Uterus (tissue), 4 donors: ENCODE data around the gene ANKRD34B. TPM values are rescaled to one million over a fixed set of nuclear protein-coding genes. Genes with fewer than 3 reads are reported as not detected.

ENCODE experiments used
- DNase-seq, 2 donors: peaks; one replicate each; pipeline ENCODE4 v3.0.0-alpha.2; 2019 to 2020
- H3K27ac ChIP-seq, 2 donors: fragments of 200-600 bp; sonication (generic); 1 replicate in 1 of 2; 2 replicates in 1 of 2; pipeline ENCODE4 v1.5.1; 2016 to 2018
- H3K27me3 ChIP-seq, 2 donors: fragments of 200-600 bp; sonication (generic); one replicate each; pipeline ENCODE4 v1.5.1; 2018 to 2019; ENCODE audit warnings: control low read depth in 1 of 2
- H3K36me3 ChIP-seq, 2 donors: fragments of 200-600 bp; sonication (generic); one replicate each; pipeline ENCODE4 v1.5.1; 2019; ENCODE audit warnings: control low read depth in 1 of 2
- H3K4me1 ChIP-seq, 2 donors: fragments of 200-600 bp; sonication (generic); one replicate each; pipeline ENCODE4 v1.5.1; 2018 to 2019; ENCODE audit warnings: control low read depth in 1 of 2
- H3K4me3 ChIP-seq, 2 donors: fragments of 200-600 bp; sonication (generic); 1 replicate in 1 of 2; 2 replicates in 1 of 2; pipeline ENCODE4 v1.5.1; 2018 to 2019; ENCODE audit warnings: mild to moderate bottlenecking in 1 of 2
- H3K9me3 ChIP-seq, 2 donors: fragments of 200-600 bp; sonication (generic); one replicate each; pipeline ENCODE4 v1.5.1; 2019; ENCODE audit warnings: control low read depth in 1 of 2
- POLR2A ChIP-seq, 2 donors: fragments of 450-650 bp; IDR thresholded peaks; one replicate each; pipeline ENCODE4 v1.6.1; 2016; ENCODE audit warnings: antibody characterized with exemption in 2 of 2, mild to moderate bottlenecking in 1 of 2, moderate library complexity in 1 of 2
- intact Hi-C: fragments of 100-400 bp; cut with DNase I; formaldehyde crosslinking; loops from one replicate; pipeline ENCODE4 v1.15.1; 2023; ENCODE audit warnings: low total_unique reads
- total RNA-seq, 4 donors: library from RNA; depleted of rRNA in 3 of 4; stranded (reverse); fragments of >200 nt in 3 of 4; gene quantifications; one replicate each; pipeline versions ENCODE4 v1.1.0 to v1.2.4, GENCODE V29; 2014 to 2023
- TF ChIP-seq, protein P1 (sequence below), 4 experiments: fragments of 200-600 bp in 2 of 4; fragments of 450-650 bp in 2 of 4; sonication (generic) in 2 of 4; IDR thresholded peaks; one replicate each; pipeline ENCODE4 v1.5.1; 2016 to 2019; ENCODE audit warnings: antibody characterized with exemption in 4 of 4, mild to moderate bottlenecking in 2 of 4, moderate library complexity in 1 of 4
- donor health status: DM: yes; HTN: yes; CAD: no.

The ANKRD34B gene
- total RNA-seq, 4 donors from 2014 or later = not detected

DNA sequence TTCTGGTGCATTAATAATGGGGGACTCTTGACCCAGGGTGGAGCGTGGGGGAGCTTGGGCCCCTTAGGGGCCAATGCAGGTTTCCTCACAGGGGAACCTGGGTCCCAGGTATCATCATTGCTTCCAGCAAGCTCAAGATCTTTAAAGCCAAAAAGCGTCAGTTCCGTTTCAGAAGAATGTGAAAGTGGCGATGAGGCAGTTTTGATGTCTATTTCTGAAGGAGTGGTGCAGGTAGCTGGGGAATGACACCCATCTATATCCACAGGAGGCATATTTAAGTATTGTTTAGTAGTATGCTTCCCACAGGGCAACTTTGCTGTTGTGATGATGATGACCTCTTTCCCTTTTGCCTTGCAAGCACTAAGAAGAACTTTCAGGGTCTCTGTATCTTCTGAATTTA, 10.8 kb downstream of the ANKRD34B start:
- no peaks in the 10 kb centered on the region for H3K36me3 ChIP-seq
- intact Hi-C loops = no loop called here
- no peaks in the 10 kb centered on the region for H3K4me1 ChIP-seq
- H3K27me3 ChIP-seq = peaks cover 0 to 5% of the 10 kb centered on the region in 2 donors
- no peak for TF ChIP-seq POLR2A (IDR thresholded peaks at IDR 0.05)
- TF ChIP-seq, protein P1, sequence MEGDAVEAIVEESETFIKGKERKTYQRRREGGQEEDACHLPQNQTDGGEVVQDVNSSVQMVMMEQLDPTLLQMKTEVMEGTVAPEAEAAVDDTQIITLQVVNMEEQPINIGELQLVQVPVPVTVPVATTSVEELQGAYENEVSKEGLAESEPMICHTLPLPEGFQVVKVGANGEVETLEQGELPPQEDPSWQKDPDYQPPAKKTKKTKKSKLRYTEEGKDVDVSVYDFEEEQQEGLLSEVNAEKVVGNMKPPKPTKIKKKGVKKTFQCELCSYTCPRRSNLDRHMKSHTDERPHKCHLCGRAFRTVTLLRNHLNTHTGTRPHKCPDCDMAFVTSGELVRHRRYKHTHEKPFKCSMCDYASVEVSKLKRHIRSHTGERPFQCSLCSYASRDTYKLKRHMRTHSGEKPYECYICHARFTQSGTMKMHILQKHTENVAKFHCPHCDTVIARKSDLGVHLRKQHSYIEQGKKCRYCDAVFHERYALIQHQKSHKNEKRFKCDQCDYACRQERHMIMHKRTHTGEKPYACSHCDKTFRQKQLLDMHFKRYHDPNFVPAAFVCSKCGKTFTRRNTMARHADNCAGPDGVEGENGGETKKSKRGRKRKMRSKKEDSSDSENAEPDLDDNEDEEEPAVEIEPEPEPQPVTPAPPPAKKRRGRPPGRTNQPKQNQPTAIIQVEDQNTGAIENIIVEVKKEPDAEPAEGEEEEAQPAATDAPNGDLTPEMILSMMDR (IDR thresholded peaks at IDR 0.05) = no peak
- H3K27ac ChIP-seq = no peak overlapping the region
- no peak for DNase-seq
- H3K9me3 ChIP-seq = no peaks in the 10 kb centered on the region
- no peak overlapping the region for H3K4me3 ChIP-seq

DNA sequence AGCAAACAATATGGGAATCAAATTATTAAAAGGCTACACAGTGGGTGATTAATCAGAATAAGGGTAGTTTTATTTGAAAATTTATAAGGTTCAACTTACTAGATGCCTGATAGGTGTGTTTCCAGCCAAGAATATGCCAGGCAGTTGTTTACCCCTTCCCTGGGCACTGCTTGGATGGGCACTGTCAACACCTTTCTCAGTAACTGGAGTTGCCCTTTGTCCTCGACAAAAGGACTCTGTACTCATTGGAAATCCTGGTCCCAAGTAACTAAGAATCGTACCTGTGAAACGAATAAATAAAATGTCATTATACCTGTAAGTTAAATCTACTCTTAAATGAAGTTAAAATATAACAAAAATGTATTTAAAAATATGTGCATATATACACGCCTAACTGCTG, 15.0 kb downstream of the ANKRD34B start:
- H3K4me1 ChIP-seq = no peaks in the 10 kb centered on the region
- no peak for TF ChIP-seq POLR2A (IDR thresholded peaks at IDR 0.05)
- TF ChIP-seq, protein P1 (IDR thresholded peaks at IDR 0.05) = no peak
- H3K4me3 ChIP-seq = no peak overlapping the region
- no peaks in the 10 kb centered on the region for H3K27me3 ChIP-seq
- no peaks in the 10 kb centered on the region for H3K9me3 ChIP-seq
- H3K36me3 ChIP-seq = no peaks in the 10 kb centered on the region
- no peak overlapping the region for H3K27ac ChIP-seq
- intact Hi-C loops = no loop called here
- DNase-seq = no peak

DNA sequence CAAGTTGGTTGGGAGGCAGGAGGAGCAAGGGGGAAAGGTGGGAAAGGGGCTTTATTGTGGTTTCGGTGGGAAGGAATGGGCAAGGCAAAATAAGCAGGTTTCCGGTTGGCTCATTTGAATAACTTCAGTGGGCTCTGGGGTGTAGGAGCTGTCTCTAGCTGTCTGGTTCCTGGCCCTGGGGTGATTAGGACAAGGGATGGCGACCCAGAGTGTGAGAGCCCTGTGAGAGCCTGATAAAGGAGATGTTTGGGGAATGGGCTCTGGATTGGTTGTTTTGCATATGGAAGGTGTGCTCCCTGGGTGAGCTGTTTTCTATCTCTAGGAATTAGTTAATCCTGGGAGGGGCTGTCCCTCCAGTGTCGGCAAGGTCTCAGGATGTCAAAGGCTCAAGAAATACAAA, 15.4 kb downstream of the ANKRD34B start:
- H3K4me3 ChIP-seq = no peak overlapping the region
- H3K27me3 ChIP-seq = no peaks in the 10 kb centered on the region
- no peaks in the 10 kb centered on the region for H3K9me3 ChIP-seq
- no peaks in the 10 kb centered on the region for H3K4me1 ChIP-seq
- DNase-seq = no peak
- no peak for TF ChIP-seq POLR2A (IDR thresholded peaks at IDR 0.05)
- no peaks in the 10 kb centered on the region for H3K36me3 ChIP-seq
- no peak overlapping the region for H3K27ac ChIP-seq
- intact Hi-C loops = no loop called here

DNA sequence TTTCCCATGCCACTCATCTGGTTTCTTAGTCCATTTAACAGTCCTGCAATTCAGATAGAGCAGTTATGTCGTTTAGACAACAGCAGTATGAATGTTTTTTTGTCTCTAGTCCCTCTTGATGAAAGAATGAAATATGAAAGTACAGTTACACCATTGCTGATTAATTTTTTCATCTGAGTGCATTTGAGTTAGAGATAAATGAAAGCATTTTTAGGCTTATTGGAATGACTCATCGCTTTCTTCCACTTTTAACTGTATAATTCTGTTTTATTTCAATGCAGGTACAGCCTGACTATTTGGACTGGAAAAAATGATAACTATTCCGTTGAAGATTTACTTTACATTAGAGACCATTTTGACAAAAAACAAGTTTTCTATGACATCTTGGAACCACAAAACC, 28.7 kb downstream of the ANKRD34B start:
- no peak overlapping the region for H3K27ac ChIP-seq
- DNase-seq = no peak
- H3K4me1 ChIP-seq = no peaks in the 10 kb centered on the region
- H3K4me3 ChIP-seq = no peak overlapping the region
- TF ChIP-seq, protein P1 (IDR thresholded peaks at IDR 0.05) = no peak
- TF ChIP-seq POLR2A (IDR thresholded peaks at IDR 0.05) = no peak
- no peaks in the 10 kb centered on the region for H3K9me3 ChIP-seq
- no peaks in the 10 kb centered on the region for H3K36me3 ChIP-seq
- intact Hi-C loops = no loop called here
- H3K27me3 ChIP-seq = no peaks in the 10 kb centered on the region

- no peak overlapping the region for H3K27ac ChIP-seq
- no peaks in the 10 kb centered on the region for H3K4me1 ChIP-seq
- no peak for DNase-seq
- no peak for TF ChIP-seq POLR2A (IDR thresholded peaks at IDR 0.05)
- TF ChIP-seq, protein P1 (IDR thresholded peaks at IDR 0.05) = no peak
- H3K9me3 ChIP-seq = no peaks in the 10 kb centered on the region
- no peak overlapping the region for H3K4me3 ChIP-seq
- intact Hi-C loops = no loop called here
- H3K27me3 ChIP-seq = no peaks in the 10 kb centered on the region
- no peaks in the 10 kb centered on the region for H3K36me3 ChIP-seq
Observed at GRCh38 chr5:80540691-80541090, 29.4 kb downstream of the ANKRD34B start.

DNA sequence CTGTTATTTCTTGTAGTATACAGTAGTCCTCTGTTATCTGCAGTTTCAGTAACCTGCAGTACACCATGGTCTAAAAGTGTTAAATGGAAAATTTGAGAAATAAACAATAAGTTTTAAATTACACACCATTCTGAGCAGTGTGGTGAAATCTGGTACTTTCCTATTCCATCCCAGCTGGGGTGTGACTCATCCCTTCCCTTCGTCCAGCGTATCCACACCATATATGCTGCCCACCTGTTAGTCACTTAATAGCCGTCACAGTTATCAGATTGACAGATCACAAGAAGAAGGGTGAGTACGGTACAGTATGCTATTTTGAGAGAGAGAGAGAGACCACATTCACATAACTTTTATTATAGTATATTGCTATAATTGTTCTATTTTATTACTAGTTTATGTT, 53.3 kb downstream of the ANKRD34B start:
- TF ChIP-seq POLR2A (IDR thresholded peaks at IDR 0.05) = no peak
- TF ChIP-seq, protein P1 (IDR thresholded peaks at IDR 0.05) = no peak
- no peaks in the 10 kb centered on the region for H3K27me3 ChIP-seq
- no peaks in the 10 kb centered on the region for H3K36me3 ChIP-seq
- no peaks in the 10 kb centered on the region for H3K4me1 ChIP-seq
- no peak overlapping the region for H3K27ac ChIP-seq
- DNase-seq = no peak
- H3K9me3 ChIP-seq = no peaks in the 10 kb centered on the region
- intact Hi-C loops = no loop called here
- no peak overlapping the region for H3K4me3 ChIP-seq
